DMS153 (cell line): Measurements from ENCODE around the gene AADACL2.
A peak's percentile ranks its signal among the peaks of the same experiment; 100 is the strongest.
"Not testable (repeated sequence)": the region's sequence is repeated elsewhere in the genome, so short reads cannot be mapped to it uniquely, and the experiment has no call there.

Source experiments
- DNase-seq: peaks from one replicate; lab custom pipeline; 2025; lab: John Stamatoyannopoulos, UW

The AADACL2 gene

GRCh38 chr3:151733613-151734012, at the start of gene AADACL2:
AADACL2 (plus strand) TSS chr3:151733927; CDS start chr3:151734036, 109 bp downstream.
- no peak for DNase-seq

- no peak for DNase-seq
Measured at GRCh38 chr3:151684094-151684493, 49.6 kb upstream of the AADACL2 start.

- DNase-seq = no peak
Measured at GRCh38 chr3:151686257-151686656, 47.5 kb upstream of the AADACL2 start.

GRCh38 chr3:151687076-151687475, 46.7 kb upstream of the AADACL2 start:
- no peak for DNase-seq

- no peak for DNase-seq
Measured at GRCh38 chr3:151688571-151688970, 45.2 kb upstream of the AADACL2 start.

GRCh38 chr3:151690645-151691044, 43.1 kb upstream of the AADACL2 start:
- no peak for DNase-seq

- DNase-seq = no peak
Measured at GRCh38 chr3:151697496-151697895, 36.2 kb upstream of the AADACL2 start.

GRCh38 chr3:151707216-151707615, 26.5 kb upstream of the AADACL2 start:
- DNase-seq = no peak

- DNase-seq = no peak
Measured at GRCh38 chr3:151708868-151709267, 24.9 kb upstream of the AADACL2 start.

- no peak for DNase-seq
Measured at GRCh38 chr3:151709847-151710246, 23.9 kb upstream of the AADACL2 start.

- no peak for DNase-seq
Measured at GRCh38 chr3:151721294-151721693, 12.4 kb upstream of the AADACL2 start.

- DNase-seq = peak; percentile 5
Measured at GRCh38 chr3:151722856-151723255, 10.9 kb upstream of the AADACL2 start.

- DNase-seq = no peak
Measured at GRCh38 chr3:151724576-151725562, 8.9 kb upstream of the AADACL2 start.

- no peak for DNase-seq
Measured at GRCh38 chr3:151726016-151726415, 7.7 kb upstream of the AADACL2 start.

GRCh38 chr3:151732861-151733260, 866 bp upstream of the AADACL2 start:
- no peak for DNase-seq

GRCh38 chr3:151740581-151740980, 6.9 kb downstream of the AADACL2 start:
- no peak for DNase-seq

GRCh38 chr3:151743855-151744254, 10.1 kb downstream of the AADACL2 start:
- DNase-seq = no peak

GRCh38 chr3:151750181-151750580, 16.5 kb downstream of the AADACL2 start:
- no peak for DNase-seq

- DNase-seq = no peak
Measured at GRCh38 chr3:151750678-151751077, 17.0 kb downstream of the AADACL2 start.

- no peak for DNase-seq
Measured at GRCh38 chr3:151751161-151751560, 17.4 kb downstream of the AADACL2 start.

GRCh38 chr3:151753846-151754245, 20.1 kb downstream of the AADACL2 start:
- DNase-seq = no peak

- DNase-seq = no peak
Measured at GRCh38 chr3:151761581-151761980, 27.9 kb downstream of the AADACL2 start.

- DNase-seq = not testable (repeated sequence)
Measured at GRCh38 chr3:151764699-151765098, 31.0 kb downstream of the AADACL2 start.

GRCh38 chr3:151765685-151766084, 32.0 kb downstream of the AADACL2 start:
- DNase-seq = no peak
